ENCODE results near the gene SMIM5.

GRCh38 chr17:75665981-75666380 is 32.7 kb downstream of the SMIM5 start:
- no peak for TF ChIP-seq CTCF (conservative IDR thresholded peaks at IDR 0.05; ENCODE audit: low read length)
- no peak for TF ChIP-seq EZH2phosphoT487 (IDR thresholded peaks at IDR 0.05; ENCODE audit: borderline replicate concordance, low read depth, low read length)

All from OCI-LY7 (cell line).